ENCODE data around the gene ELP5.

GRCh38 chr17:7293159-7293558 is 41.1 kb downstream of the ELP5 start:
- no peak for TF ChIP-seq CTCF (IDR thresholded peaks at IDR 0.05)
- TF ChIP-seq EZH2 (IDR thresholded peaks at IDR 0.05; ENCODE audit: borderline replicate concordance, insufficient read depth, low read depth, low read length, poor library complexity, severe bottlenecking): no peak

Data from B cell (primary cell).